ENCODE data around the gene EPM2AIP1. TPM values are rescaled to one million over a fixed set of nuclear protein-coding genes. Genes with fewer than 3 reads are reported as not detected.

The EPM2AIP1 gene
- total and polyA plus RNA-seq, 2 donors (not counting 3 experiments of a cell fraction or from before 2014, with no cell fraction given): 5.4 to 15.1 TPM

DNA sequence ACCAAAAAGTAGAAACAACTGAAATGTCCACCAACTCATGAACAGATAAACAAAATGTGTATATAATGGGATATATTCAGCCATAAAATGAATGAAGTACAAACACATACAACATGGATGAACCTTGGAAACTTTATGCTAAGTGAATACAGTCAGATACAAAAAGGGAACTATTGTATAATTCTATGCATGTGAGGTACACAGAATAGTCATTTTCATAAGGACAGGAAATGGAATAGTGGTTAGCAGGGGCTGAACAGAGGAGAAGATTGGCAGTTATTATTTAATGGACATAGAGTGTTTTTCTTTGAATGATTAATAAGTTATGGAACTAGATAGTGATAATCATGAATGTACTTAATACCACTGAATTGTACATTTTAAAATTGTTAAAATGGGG is 28.1 kb downstream of the EPM2AIP1 start:
- H2AFZ ChIP-seq (ENCODE audit: low read depth, low read length): no peak overlapping the region
- intact Hi-C loops (cut with micrococcal nuclease) (no loop called here), dilution Hi-C loops (cut with MboI; ENCODE audit: extremely low pct_ligation_motif_present, low sequenced_read_pairs) (no loop called here)
- CTCF ChIA-PET: interaction anchor here (0.6 to 0.9 kb wide), 2 partner anchors 11 to 32 kb away, joined by 3 to 4 read pairs; no protein-coding TSS in a partner anchor
- no peak overlapping the region for H3K27ac ChIP-seq (ENCODE audit: insufficient read depth, low read depth, low read length)
- FAIRE-seq (no peak), DNase-seq (ENCODE audit: low read depth, low spot score) (no peak)
- H3K4me1 ChIP-seq (ENCODE audit: control insufficient read depth, extremely low read depth, insufficient read depth, low read length): peaks cover 2% of the 10 kb centered on the region
- no peak overlapping the region for H3K9ac ChIP-seq (replicated peaks; ENCODE audit: extremely low read depth, insufficient read depth, low read length)
- no peak overlapping the region for H3K4me2 ChIP-seq (ENCODE audit: insufficient read depth, low read length)
- TF ChIP-seq JUN (IDR thresholded peaks at IDR 0.05; ENCODE audit: borderline replicate concordance, insufficient read depth, insufficient read length, low read depth): no peak
- no peak for TF ChIP-seq FOS (IDR thresholded peaks at IDR 0.05; ENCODE audit: borderline replicate concordance, insufficient read depth, low read length)
- TF ChIP-seq MYC (IDR thresholded peaks at IDR 0.05; ENCODE audit: low read depth, low read length): no peak
- TF ChIP-seq MAX (IDR thresholded peaks at IDR 0.05; ENCODE audit: insufficient read depth, insufficient read length): no peak
- TF ChIP-seq POLR2A (IDR thresholded peaks at IDR 0.05; ENCODE audit: low read depth, low read length): no peak
- no peak for TF ChIP-seq EZH2 (IDR thresholded peaks at IDR 0.05; ENCODE audit: borderline replicate concordance, low read depth, low read length, severe bottlenecking)
- TF ChIP-seq, protein P1, sequence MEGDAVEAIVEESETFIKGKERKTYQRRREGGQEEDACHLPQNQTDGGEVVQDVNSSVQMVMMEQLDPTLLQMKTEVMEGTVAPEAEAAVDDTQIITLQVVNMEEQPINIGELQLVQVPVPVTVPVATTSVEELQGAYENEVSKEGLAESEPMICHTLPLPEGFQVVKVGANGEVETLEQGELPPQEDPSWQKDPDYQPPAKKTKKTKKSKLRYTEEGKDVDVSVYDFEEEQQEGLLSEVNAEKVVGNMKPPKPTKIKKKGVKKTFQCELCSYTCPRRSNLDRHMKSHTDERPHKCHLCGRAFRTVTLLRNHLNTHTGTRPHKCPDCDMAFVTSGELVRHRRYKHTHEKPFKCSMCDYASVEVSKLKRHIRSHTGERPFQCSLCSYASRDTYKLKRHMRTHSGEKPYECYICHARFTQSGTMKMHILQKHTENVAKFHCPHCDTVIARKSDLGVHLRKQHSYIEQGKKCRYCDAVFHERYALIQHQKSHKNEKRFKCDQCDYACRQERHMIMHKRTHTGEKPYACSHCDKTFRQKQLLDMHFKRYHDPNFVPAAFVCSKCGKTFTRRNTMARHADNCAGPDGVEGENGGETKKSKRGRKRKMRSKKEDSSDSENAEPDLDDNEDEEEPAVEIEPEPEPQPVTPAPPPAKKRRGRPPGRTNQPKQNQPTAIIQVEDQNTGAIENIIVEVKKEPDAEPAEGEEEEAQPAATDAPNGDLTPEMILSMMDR (IDR thresholded peaks at IDR 0.05; ENCODE audit: extremely low read depth in 1 of 2, insufficient read depth in 1 of 2, low read depth in 1 of 2, low read length in 2 of 2): no peak
- TF ChIP-seq GATA2 (IDR thresholded peaks at IDR 0.05; ENCODE audit: insufficient read depth, insufficient read length, low read depth, low read length): no peak
- no peak for TF ChIP-seq POLR2AphosphoS5 (IDR thresholded peaks at IDR 0.05; ENCODE audit: insufficient read depth, low read depth, low read length)
- H3K9me3 ChIP-seq (replicated peaks; ENCODE audit: control insufficient read depth, insufficient read depth, low read length): no peaks in the 10 kb centered on the region
- H3K9me1 ChIP-seq (replicated peaks; ENCODE audit: control insufficient read depth, extremely low read depth, insufficient read depth, low read length): no peaks in the 10 kb centered on the region
- H3K79me2 ChIP-seq (ENCODE audit: control insufficient read depth, insufficient read depth, low read length): no peaks in the 10 kb centered on the region
- H3K27me3 ChIP-seq (ENCODE audit: control insufficient read depth in 2 of 2, insufficient read depth in 2 of 2, low read length in 2 of 2): no peaks in the 10 kb centered on the region
- BruUV-seq (replicated peaks): no TSS peak
- H4K20me1 ChIP-seq (replicated peaks; ENCODE audit: control insufficient read depth, extremely low read depth, insufficient read depth, low read length): no peaks in the 10 kb centered on the region
- no peaks in the 10 kb centered on the region for H3K36me3 ChIP-seq (ENCODE audit: control insufficient read depth in 2 of 2, extremely low read depth in 1 of 2, insufficient read depth in 2 of 2, low read length in 2 of 2)
- POLR2A ChIA-PET: no interaction called here
- H3K4me3 ChIP-seq (replicated peaks in 1 of 3; ENCODE audit: insufficient read depth in 1 of 3, low read depth in 1 of 3, low read length in 3 of 3): no peak overlapping the region
